ENCODE measurements around the gene APP. TPM values are rescaled to one million over a fixed set of nuclear protein-coding genes. Genes with fewer than 3 reads are reported as not detected.

APP gene
- total RNA-seq, 2 experiments from 2014 or later = 0.55 TPM; not detected in 1

DNA sequence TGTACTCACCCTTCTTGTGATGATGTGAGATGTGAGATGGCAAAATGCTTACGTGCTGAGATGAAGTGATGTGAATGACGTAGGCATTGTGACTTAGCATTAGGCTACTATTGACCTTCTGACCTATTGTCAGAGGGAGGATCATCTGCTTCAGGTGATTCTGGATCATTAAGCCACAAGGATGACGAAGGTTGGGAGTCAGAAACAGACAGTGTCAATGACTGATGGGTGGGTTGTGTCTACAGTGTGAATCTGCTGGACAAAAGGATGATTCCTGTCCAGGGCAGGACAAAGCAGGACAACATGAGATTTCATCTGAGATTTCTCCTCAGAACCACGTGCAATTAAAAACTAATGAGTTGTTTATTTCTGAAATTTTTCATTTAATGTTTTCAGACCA lies 306.8 kb downstream of the APP start:
- Histone ChIP-seq H3K36me3 (ENCODE audit: insufficient read depth, low read length) (no peaks in the 10 kb centered on the region), H3K4me3 (ENCODE audit: low read depth, low read length, poor library complexity, severe bottlenecking) (no peak overlapping the region), H2AFZ (ENCODE audit: low read length) (no peak overlapping the region), H3K27ac (ENCODE audit: low read depth, low read length, poor library complexity, severe bottlenecking) (no peak overlapping the region), H3K9me3 (ENCODE audit: low read length) (no peaks in the 10 kb centered on the region), H3K4me2 (ENCODE audit: low read length) (no peak overlapping the region), H3K4me1 (ENCODE audit: insufficient read depth, low read length, poor library complexity, severe bottlenecking) (no peaks in the 10 kb centered on the region), H3K79me2 (ENCODE audit: insufficient read depth, low read depth, low read length) (no peaks in the 10 kb centered on the region), H4K20me1 (ENCODE audit: insufficient read depth, low read length) (no peaks in the 10 kb centered on the region), H3K9me2 (ENCODE audit: insufficient read depth, low read length) (no peaks in the 10 kb centered on the region)
- POLR2A ChIA-PET = no interaction called here
- intact Hi-C loops (cut with micrococcal nuclease; ENCODE audit: unreplicated experiment) = loop anchor here (2.0 kb wide), 1 partner anchor 255 kb away; no protein-coding TSS in a partner anchor
- DNase-seq (ENCODE audit: low spot score) = no peak
- CTCF ChIA-PET (ENCODE audit: unreplicated experiment) = no interaction called here
- TF ChIP-seq CTCF (conservative IDR thresholded peaks at IDR 0.05; ENCODE audit: low read length) (no peak), EZH2phosphoT487 (IDR thresholded peaks at IDR 0.05; ENCODE audit: borderline replicate concordance, low read depth, low read length) (no peak)
- BruUV-seq (replicated peaks) = no TSS peak

DNA sequence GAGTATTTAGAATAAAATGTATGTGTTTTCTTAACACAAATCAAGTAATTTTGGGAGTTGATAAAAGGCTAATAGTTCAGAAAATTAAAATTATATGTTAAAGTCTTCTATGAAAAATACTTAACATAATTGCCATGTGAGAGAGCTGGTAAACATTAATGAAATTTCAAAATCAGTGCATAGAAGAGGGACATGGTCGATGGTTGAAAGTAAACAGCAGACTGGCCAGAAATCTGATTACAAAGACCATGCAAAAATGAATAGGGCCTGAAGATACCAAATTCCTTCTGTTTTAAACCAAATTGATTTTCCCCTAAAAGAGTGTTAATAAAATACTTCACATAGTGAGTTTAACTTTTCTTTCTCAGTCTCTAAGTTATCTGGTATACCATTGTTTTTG lies 307.5 kb downstream of the APP start:
- Histone ChIP-seq H3K27ac (ENCODE audit: low read depth, low read length, poor library complexity, severe bottlenecking) (no peak overlapping the region), H3K4me3 (ENCODE audit: low read depth, low read length, poor library complexity, severe bottlenecking) (no peak overlapping the region), H2AFZ (ENCODE audit: low read length) (no peak overlapping the region), H3K36me3 (ENCODE audit: insufficient read depth, low read length) (no peaks in the 10 kb centered on the region), H3K4me2 (ENCODE audit: low read length) (no peak overlapping the region), H3K79me2 (ENCODE audit: insufficient read depth, low read depth, low read length) (no peaks in the 10 kb centered on the region), H4K20me1 (ENCODE audit: insufficient read depth, low read length) (no peaks in the 10 kb centered on the region), H3K9me3 (ENCODE audit: low read length) (no peaks in the 10 kb centered on the region), H3K9me2 (ENCODE audit: insufficient read depth, low read length) (no peaks in the 10 kb centered on the region), H3K4me1 (ENCODE audit: insufficient read depth, low read length, poor library complexity, severe bottlenecking) (no peaks in the 10 kb centered on the region)
- TF ChIP-seq EZH2phosphoT487 (IDR thresholded peaks at IDR 0.05; ENCODE audit: borderline replicate concordance, low read depth, low read length) (no peak), CTCF (conservative IDR thresholded peaks at IDR 0.05; ENCODE audit: low read length) (no peak)
- BruUV-seq (replicated peaks) = no TSS peak
- POLR2A ChIA-PET = no interaction called here
- CTCF ChIA-PET (ENCODE audit: unreplicated experiment) = no interaction called here
- intact Hi-C loops (cut with micrococcal nuclease; ENCODE audit: unreplicated experiment) = loop anchor here (2.0 kb wide), 1 partner anchor 254 kb away; no protein-coding TSS in a partner anchor
- no peak for DNase-seq (ENCODE audit: low spot score)

- no peaks in the 10 kb centered on the region for H3K9me2 ChIP-seq (ENCODE audit: insufficient read depth, low read length)
- no peaks in the 10 kb centered on the region for H4K20me1 ChIP-seq (ENCODE audit: insufficient read depth, low read length)
- H3K4me2 ChIP-seq (ENCODE audit: low read length) = no peak overlapping the region
- no TSS peak for BruUV-seq (replicated peaks)
- H2AFZ ChIP-seq (ENCODE audit: low read length) = no peak overlapping the region
- ChIA-PET CTCF (ENCODE audit: unreplicated experiment) (no interaction called here), POLR2A (no interaction called here)
- H3K4me1 ChIP-seq (ENCODE audit: insufficient read depth, low read length, poor library complexity, severe bottlenecking) = no peaks in the 10 kb centered on the region
- intact Hi-C loops (cut with micrococcal nuclease; ENCODE audit: unreplicated experiment) = loop anchor here (2.0 kb wide), 1 partner anchor 254 kb away; no protein-coding TSS in a partner anchor
- no peaks in the 10 kb centered on the region for H3K9me3 ChIP-seq (ENCODE audit: low read length)
- peak; percentile 34 for DNase-seq (ENCODE audit: low spot score)
- H3K4me3 ChIP-seq (ENCODE audit: low read depth, low read length, poor library complexity, severe bottlenecking) = no peak overlapping the region
- no peak overlapping the region for H3K27ac ChIP-seq (ENCODE audit: low read depth, low read length, poor library complexity, severe bottlenecking)
- TF ChIP-seq EZH2phosphoT487 (IDR thresholded peaks at IDR 0.05; ENCODE audit: borderline replicate concordance, low read depth, low read length) (no peak), CTCF (conservative IDR thresholded peaks at IDR 0.05; ENCODE audit: low read length) (peak; percentile 84)
- no peaks in the 10 kb centered on the region for H3K36me3 ChIP-seq (ENCODE audit: insufficient read depth, low read length)
- H3K79me2 ChIP-seq (ENCODE audit: insufficient read depth, low read depth, low read length) = no peaks in the 10 kb centered on the region
Observed at GRCh38 chr21:25862596-25862995, 308.0 kb downstream of the APP start.
